Measurements from ENCODE around the gene ENTPD3.
A peak's percentile ranks its signal among the peaks of the same experiment; 100 is the strongest.

Gene ENTPD3

GRCh38 chr3:40404591-40405198 is 17.7 kb downstream of the ENTPD3 start:
- DNase-seq (ENCODE audit: low read depth) = no peak

GRCh38 chr3:40407007-40407406 is 20.0 kb downstream of the ENTPD3 start:
- DNase-seq (ENCODE audit: low read depth) = no peak

- DNase-seq (ENCODE audit: low read depth) = no peak
Measured at GRCh38 chr3:40407611-40408010, 20.6 kb downstream of the ENTPD3 start.

- DNase-seq (ENCODE audit: low read depth) = no peak
Measured at GRCh38 chr3:40414270-40414669, 27.3 kb downstream of the ENTPD3 start.

GRCh38 chr3:40417845-40418543 is 31.0 kb downstream of the ENTPD3 start:
- no peak for DNase-seq (ENCODE audit: low read depth)

GRCh38 chr3:40422861-40423260 is 35.9 kb downstream of the ENTPD3 start:
- DNase-seq (ENCODE audit: low read depth) = no peak

- no peak for DNase-seq (ENCODE audit: low read depth)
Measured at GRCh38 chr3:40427045-40427669, 40.2 kb downstream of the ENTPD3 start.

- no peak for DNase-seq (ENCODE audit: low read depth)
Measured at GRCh38 chr3:40432793-40433192, 45.8 kb downstream of the ENTPD3 start.

GRCh38 chr3:40437889-40438288 is 50.9 kb downstream of the ENTPD3 start:
- no peak for DNase-seq (ENCODE audit: low read depth)

- no peak for DNase-seq (ENCODE audit: low read depth)
Measured at GRCh38 chr3:40445062-40445461, 58.1 kb downstream of the ENTPD3 start.

GRCh38 chr3:40445880-40446279 is 58.9 kb downstream of the ENTPD3 start:
- DNase-seq (ENCODE audit: low read depth) = no peak

- DNase-seq (ENCODE audit: low read depth) = no peak
Measured at GRCh38 chr3:40450438-40450837, 63.5 kb downstream of the ENTPD3 start.

- no peak for DNase-seq (ENCODE audit: low read depth)
Measured at GRCh38 chr3:40451551-40451950, 64.6 kb downstream of the ENTPD3 start.

GRCh38 chr3:40452057-40452456 is 65.1 kb downstream of the ENTPD3 start:
- no peak for DNase-seq (ENCODE audit: low read depth)

- no peak for DNase-seq (ENCODE audit: low read depth)
Measured at GRCh38 chr3:40452562-40452875, 65.5 kb downstream of the ENTPD3 start.

GRCh38 chr3:40452876-40453730 is 66.1 kb downstream of the ENTPD3 start:
- DNase-seq (ENCODE audit: low read depth) = peak; percentile 92

GRCh38 chr3:40453933-40454332 is 66.9 kb downstream of the ENTPD3 start:
- no peak for DNase-seq (ENCODE audit: low read depth)

GRCh38 chr3:40455328-40455727 is 68.3 kb downstream of the ENTPD3 start:
- DNase-seq (ENCODE audit: low read depth) = no peak

GRCh38 chr3:40456279-40456939 is 69.4 kb downstream of the ENTPD3 start:
- no peak for DNase-seq (ENCODE audit: low read depth)

- DNase-seq (ENCODE audit: low read depth) = peak; percentile 89
Measured at GRCh38 chr3:40456940-40457823, 70.2 kb downstream of the ENTPD3 start, which contains the start of gene RPL14. Gene RPL14, plus strand, starts transcription at chr3:40457339. Its CDS starts 133 bp downstream, at chr3:40457472.

GRCh38 chr3:40458473-40458872 is 71.5 kb downstream of the ENTPD3 start:
- DNase-seq (ENCODE audit: low read depth) = no peak
